IMR-90 (cell line): Measurements from ENCODE around the gene CD207. TPM values are rescaled to one million over a fixed set of nuclear protein-coding genes. Genes with fewer than 3 reads are reported as not detected.
"Not testable (repeated sequence)": the region's sequence is repeated elsewhere in the genome, so short reads cannot be mapped to it uniquely, and the experiment has no call there.

Source experiments
- ATAC-seq: fragments of 200-7000 bp; cut with Tn5 transposase; 2 replicates; pipeline ENCODE4 v1.9.1; 2020; ENCODE audit warnings: low read depth, mild to moderate bottlenecking, moderate library complexity
- BruUV-seq: library from RNA; stranded (reverse); fragments of 400-500 nt; replicated peaks from 2 replicates; lab custom pipeline; 2021; lab: Mats Ljungman, UMichigan
- CTCF ChIA-PET: fragments of 300-600 bp; formaldehyde crosslinking; extraction: SDS; loops from one replicate; lab custom pipeline; 2021; ENCODE audit warnings: antibody characterized with exemption; lab: Yijun Ruan, JAX
- POLR2A ChIA-PET: fragments of 300-600 bp; sonication (Branson Sonifier 250); formaldehyde crosslinking; loops from one replicate; lab custom pipeline; 2022; ENCODE audit warnings: antibody characterized with exemption; ENCODE audit not compliant: unreplicated experiment; lab: Charles Lee
- DNase-seq: peaks from one replicate; pipeline ENCODE4 v3.0.0; 2013
- H2AFZ ChIP-seq: replicated peaks from 2 replicates; pipeline ENCODE3; 2013; ENCODE audit warnings: low read length, mild to moderate bottlenecking; ENCODE audit not compliant: poor library complexity
- H2AK5ac ChIP-seq: 2 replicates; pipeline ENCODE4 v1.6.1; 2013; ENCODE audit warnings: low read depth, low read length, inconsistent platforms
- H2AK9ac ChIP-seq: replicated peaks from 2 replicates; pipeline ENCODE3; 2013; ENCODE audit warnings: mild to moderate bottlenecking, low read depth, low read length, moderate library complexity; ENCODE audit not compliant: poor library complexity
- H2BK120ac ChIP-seq: 2 replicates; pipeline ENCODE4 v1.6.1; 2013; ENCODE audit warnings: low read depth, low read length, inconsistent platforms
- H2BK15ac ChIP-seq: 3 replicates; pipeline ENCODE4 v1.6.1; 2013; ENCODE audit warnings: low read depth, low read length, inconsistent platforms
- H2BK20ac ChIP-seq: 2 replicates; pipeline ENCODE4 v1.6.1; 2013; ENCODE audit warnings: low read depth, mild to moderate bottlenecking, inconsistent platforms, low read length, moderate library complexity
- H2BK5ac ChIP-seq: 2 replicates; pipeline ENCODE4 v1.6.1; 2013; ENCODE audit warnings: mild to moderate bottlenecking, low read depth, low read length, inconsistent platforms; ENCODE audit not compliant: poor library complexity, severe bottlenecking
- H3K14ac ChIP-seq: replicated peaks from 2 replicates; pipeline ENCODE4 v1.6.1; 2013; ENCODE audit warnings: low read depth, low read length, inconsistent platforms
- H3K18ac ChIP-seq: 2 replicates; pipeline ENCODE4 v1.6.1; 2013; ENCODE audit warnings: low read depth, low read length, control low read depth
- H3K23ac ChIP-seq: 2 replicates; pipeline ENCODE4 v1.6.1; 2013; ENCODE audit warnings: low read depth, low read length, inconsistent platforms
- H3K27ac ChIP-seq: 2 replicates; pipeline ENCODE4 v1.5.1; 2013; ENCODE audit warnings: mild to moderate bottlenecking, control low read depth, low read length; ENCODE audit not compliant: insufficient read depth
- H3K27me3 ChIP-seq: 2 replicates; pipeline ENCODE4 v1.6.1; 2013; ENCODE audit warnings: low read length; ENCODE audit not compliant: control insufficient read depth, insufficient read depth
- H3K36me3 ChIP-seq: 2 replicates; pipeline ENCODE4 v1.6.1; 2013; ENCODE audit warnings: low read length, mixed read lengths; ENCODE audit not compliant: control insufficient read depth, insufficient read depth
- H3K4ac ChIP-seq: 2 replicates; pipeline ENCODE4 v1.6.1; 2013; ENCODE audit warnings: low read depth, low read length, inconsistent platforms
- H3K4me1 ChIP-seq: 2 replicates; pipeline ENCODE4 v1.6.1; 2013; ENCODE audit warnings: low read length, mixed read lengths; ENCODE audit not compliant: control insufficient read depth, insufficient read depth
- H3K4me2 ChIP-seq: 2 replicates; pipeline ENCODE4 v1.6.1; 2013; ENCODE audit warnings: low read depth, mild to moderate bottlenecking, control low read depth, low read length, moderate library complexity
- H3K4me3 ChIP-seq: 2 replicates; pipeline ENCODE4 v1.5.1; 2013; ENCODE audit warnings: low read depth, mild to moderate bottlenecking, control low read depth, low read length, moderate library complexity; ENCODE audit not compliant: insufficient read depth
- H3K56ac ChIP-seq: 2 replicates; pipeline ENCODE4 v1.6.1; 2013; ENCODE audit warnings: low read length, inconsistent platforms; ENCODE audit not compliant: insufficient read depth; ENCODE audit errors: extremely low read depth
- H3K79me1 ChIP-seq, 2 experiments: 2 replicates each; pipeline ENCODE4 v1.6.1; 2013; ENCODE audit warnings: low read length in 2 of 2, inconsistent platforms in 1 of 2, low read depth in 1 of 2
- H3K9ac ChIP-seq: 2 replicates; pipeline ENCODE4 v1.6.1; 2013; ENCODE audit warnings: low read depth, low read length, control low read depth
- H3K9me1 ChIP-seq: 2 replicates; pipeline ENCODE4 v1.6.1; 2013; ENCODE audit warnings: low read length, inconsistent platforms; ENCODE audit not compliant: insufficient read depth
- H3K9me3 ChIP-seq: 2 replicates; pipeline ENCODE4 v1.6.1; 2013; ENCODE audit warnings: low read length; ENCODE audit not compliant: control insufficient read depth, insufficient read depth
- H4K20me1 ChIP-seq: 2 replicates; pipeline ENCODE4 v1.6.1; 2013; ENCODE audit warnings: low read length, inconsistent platforms; ENCODE audit not compliant: insufficient read depth
- H4K5ac ChIP-seq: 2 replicates; pipeline ENCODE4 v1.6.1; 2013; ENCODE audit warnings: mild to moderate bottlenecking, low read depth, low read length, control low read depth
- H4K8ac ChIP-seq, 2 experiments: 2 replicates each; pipeline ENCODE4 v1.6.1; 2013; ENCODE audit warnings: low read depth in 2 of 2, low read length in 2 of 2, control low read depth in 1 of 2, inconsistent platforms in 1 of 2
- H4K91ac ChIP-seq: 2 replicates; pipeline ENCODE4 v1.6.1; 2013; ENCODE audit warnings: low read depth, low read length, inconsistent platforms; ENCODE audit not compliant: insufficient read depth
- WGBS, 2 experiments: methylation state at CpG; one replicate each; pipeline versions ENCODE4 v1.1.5 to v1.1.7; 2013; ENCODE audit warnings: missing lambda C conversion rate in 2 of 2; ENCODE audit not compliant: insufficient read length in 1 of 2; ENCODE audit errors: extremely low coverage in 2 of 2; 5-methylcytosine and 5-hydroxymethylcytosine counted together
- dilution Hi-C: fragments of 300-500 bp; cut with HindIII; formaldehyde crosslinking; loops from one replicate; pipeline ENCODE4 v1.14.3; 2018; ENCODE audit warnings: low sequenced_read_pairs; ENCODE audit not compliant: unreplicated experiment
- in situ Hi-C: fragments of 300-500 bp; cut with MboI; formaldehyde crosslinking; loops from 3 replicates; pipeline ENCODE4 v1.14.3; 2019; ENCODE audit warnings: low sequenced_read_pairs, inconsistent platforms, mixed read lengths
- intact Hi-C: fragments of 100-400 bp; cut with micrococcal nuclease; formaldehyde crosslinking; loops from 2 replicates; pipeline ENCODE4 v1.10.0; 2022
- polyA plus RNA-seq, 3 experiments: library from polyadenylated mRNA; depleted of rRNA; stranded (reverse); fragments of >200 nt; gene quantifications; 2 replicates each; pipeline ENCODE4 v1.2.3, GENCODE V29; 2012; ENCODE audit warnings: low replicate concordance in 1 of 3
- total RNA-seq: library from RNA; depleted of rRNA; stranded (reverse); fragments of >200 nt; gene quantifications from 2 replicates; pipeline ENCODE4 v1.2.3, GENCODE V29; 2012

Gene CD207
- total and polyA plus RNA-seq, 2 of the 4 experiments (the other 2 are of a cell fraction) = not detected

DNA sequence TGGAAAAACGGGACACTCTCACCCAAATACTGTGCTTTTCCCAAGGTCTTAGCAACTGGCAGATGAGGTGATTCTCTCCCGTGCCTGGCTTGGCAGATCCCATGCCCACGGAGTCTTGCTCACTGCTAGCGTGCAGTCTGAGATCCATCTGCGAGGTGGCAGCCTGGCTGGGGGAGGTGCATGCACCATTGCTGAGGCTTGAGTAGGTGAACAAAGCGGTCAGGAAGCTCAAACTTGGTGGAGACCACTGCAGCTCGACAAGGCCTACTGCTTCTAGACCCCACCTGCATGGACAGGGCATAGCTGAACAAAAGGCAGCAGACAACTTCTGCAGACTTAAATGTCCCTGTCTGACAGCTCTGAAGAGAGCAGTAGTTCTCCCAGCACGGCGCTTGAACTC is 40.5 kb upstream of the CD207 start:
- BruUV-seq, H2BK120ac ChIP-seq, H3K4ac ChIP-seq, H3K56ac ChIP-seq, H2BK20ac ChIP-seq, intact Hi-C loops, POLR2A ChIA-PET, dilution Hi-C loops, H4K91ac ChIP-seq, H3K4me1 ChIP-seq, H2BK5ac ChIP-seq, H4K8ac ChIP-seq, H3K14ac ChIP-seq, ATAC-seq, H4K5ac ChIP-seq, H3K27ac ChIP-seq, H4K20me1 ChIP-seq, H3K23ac ChIP-seq, H3K36me3 ChIP-seq, DNase-seq, H3K9ac ChIP-seq, H3K4me2 ChIP-seq, H2AK5ac ChIP-seq, H2BK15ac ChIP-seq, H3K9me1 ChIP-seq, H3K4me3 ChIP-seq, H2AFZ ChIP-seq, H3K18ac ChIP-seq, in situ Hi-C loops, H2AK9ac ChIP-seq, H3K9me3 ChIP-seq, H3K79me1 ChIP-seq: not testable (repeated sequence)
- WGBS, 2 experiments = 36% methylated on average over 5 of the region's 9 CpGs; no CpG with 5 or more reads in 1 of the 2 experiments
- CTCF ChIA-PET = interaction anchor here (1.6 kb wide), 1 partner anchor 72 kb away, joined by 4 read pairs; no protein-coding TSS in a partner anchor
- H3K27me3 ChIP-seq = peaks cover 25% of the 10 kb centered on the region
